Nephron progenitor cell (in vitro differentiated cells): ENCODE results near the gene PDCD1.
"Not testable (repeated sequence)": the region's sequence is repeated elsewhere in the genome, so short reads cannot be mapped to it uniquely, and the experiment has no call there.

Experiments used
- DNase-seq: peaks from one replicate; pipeline ENCODE4 v3.0.0; 2021
- H3K27ac Mint-ChIP-seq: 2 replicates; pipeline ENCODE4 v1.8.0; 2021; ENCODE audit warnings: mild to moderate bottlenecking, moderate library complexity, mixed read lengths
- H3K27me3 Mint-ChIP-seq: 2 replicates; pipeline ENCODE4 v1.8.0; 2021; ENCODE audit warnings: mild to moderate bottlenecking, low read depth, mixed read lengths; ENCODE audit not compliant: poor library complexity
- H3K36me3 Mint-ChIP-seq: 2 replicates; pipeline ENCODE4 v1.8.0; 2021; ENCODE audit warnings: low read depth, mixed read lengths
- H3K4me1 Mint-ChIP-seq: 2 replicates; pipeline ENCODE4 v1.8.0; 2021; ENCODE audit warnings: mixed read lengths
- H3K4me3 Mint-ChIP-seq: 2 replicates; pipeline ENCODE4 v1.8.0; 2021; ENCODE audit warnings: mild to moderate bottlenecking, moderate library complexity, mixed read lengths
- H3K9me3 Mint-ChIP-seq: 2 replicates; pipeline ENCODE4 v1.8.0; 2021; ENCODE audit warnings: mild to moderate bottlenecking, moderate library complexity, mixed read lengths
- TF ChIP-seq, protein P1 (sequence below): fragments of 200-600 bp; sonication (generic); IDR thresholded peaks from 2 replicates; pipeline ENCODE4 v1.5.0; 2021; ENCODE audit warnings: antibody characterized with exemption

Gene PDCD1

GRCh38 chr2:241804326-241805229 lies 54.1 kb downstream of the PDCD1 start:
- peaks cover 2% of the 10 kb centered on the region for H3K27me3 Mint-ChIP-seq
- TF ChIP-seq, protein P1, sequence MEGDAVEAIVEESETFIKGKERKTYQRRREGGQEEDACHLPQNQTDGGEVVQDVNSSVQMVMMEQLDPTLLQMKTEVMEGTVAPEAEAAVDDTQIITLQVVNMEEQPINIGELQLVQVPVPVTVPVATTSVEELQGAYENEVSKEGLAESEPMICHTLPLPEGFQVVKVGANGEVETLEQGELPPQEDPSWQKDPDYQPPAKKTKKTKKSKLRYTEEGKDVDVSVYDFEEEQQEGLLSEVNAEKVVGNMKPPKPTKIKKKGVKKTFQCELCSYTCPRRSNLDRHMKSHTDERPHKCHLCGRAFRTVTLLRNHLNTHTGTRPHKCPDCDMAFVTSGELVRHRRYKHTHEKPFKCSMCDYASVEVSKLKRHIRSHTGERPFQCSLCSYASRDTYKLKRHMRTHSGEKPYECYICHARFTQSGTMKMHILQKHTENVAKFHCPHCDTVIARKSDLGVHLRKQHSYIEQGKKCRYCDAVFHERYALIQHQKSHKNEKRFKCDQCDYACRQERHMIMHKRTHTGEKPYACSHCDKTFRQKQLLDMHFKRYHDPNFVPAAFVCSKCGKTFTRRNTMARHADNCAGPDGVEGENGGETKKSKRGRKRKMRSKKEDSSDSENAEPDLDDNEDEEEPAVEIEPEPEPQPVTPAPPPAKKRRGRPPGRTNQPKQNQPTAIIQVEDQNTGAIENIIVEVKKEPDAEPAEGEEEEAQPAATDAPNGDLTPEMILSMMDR = no peak
- no peaks in the 10 kb centered on the region for H3K9me3 Mint-ChIP-seq
- H3K4me1 Mint-ChIP-seq = peaks cover 52% of the 10 kb centered on the region
- no peaks in the 10 kb centered on the region for H3K36me3 Mint-ChIP-seq
- H3K4me3 Mint-ChIP-seq = no peak overlapping the region
- peak; percentile 34 for DNase-seq
- no peak overlapping the region for H3K27ac Mint-ChIP-seq

DNA sequence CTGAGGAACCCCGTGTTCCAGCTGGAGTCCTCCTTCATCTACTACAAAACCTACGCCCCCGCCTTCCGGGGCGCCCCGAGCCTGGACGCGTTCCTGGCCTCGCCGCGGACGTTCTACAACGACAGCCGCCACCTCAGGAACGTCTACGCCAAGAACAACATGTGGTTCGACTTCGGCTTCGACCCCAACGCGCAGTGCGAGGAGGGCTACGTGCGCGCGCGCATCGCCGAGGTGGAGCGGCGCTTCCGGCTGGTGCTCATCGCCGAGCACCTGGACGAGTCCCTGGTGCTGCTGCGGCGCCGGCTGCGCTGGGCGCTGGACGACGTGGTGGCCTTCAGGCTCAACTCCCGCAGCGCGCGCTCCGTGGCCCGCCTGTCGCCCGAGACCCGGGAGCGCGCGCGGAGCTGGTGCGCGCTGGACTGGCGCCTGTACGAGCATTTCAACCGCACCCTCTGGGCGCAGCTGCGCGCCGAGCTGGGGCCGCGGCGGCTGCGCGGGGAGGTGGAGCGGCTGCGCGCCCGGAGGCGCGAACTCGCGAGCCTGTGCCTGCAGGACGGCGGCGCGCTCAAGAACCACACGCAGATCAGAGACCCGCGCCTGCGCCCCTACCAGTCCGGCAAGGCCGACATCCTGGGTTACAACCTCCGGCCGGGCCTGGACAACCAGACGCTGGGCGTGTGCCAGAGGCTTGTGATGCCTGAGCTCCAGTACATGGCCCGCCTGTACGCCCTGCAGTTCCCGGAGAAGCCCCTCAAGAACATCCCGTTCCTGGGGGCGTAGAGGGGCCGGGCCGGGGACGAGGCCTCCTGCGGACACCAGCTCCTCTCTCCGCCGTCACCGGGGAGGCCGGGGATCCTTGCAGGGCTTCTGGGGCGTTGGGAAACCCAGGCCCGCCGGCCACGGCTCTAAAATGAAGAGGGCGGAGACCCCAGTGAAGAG lies 55.0 kb downstream of the PDCD1 start:
- Mint-ChIP-seq H3K4me3 (no peak overlapping the region), H3K36me3 (no peaks in the 10 kb centered on the region), H3K4me1 (peaks cover 42% of the 10 kb centered on the region), H3K9me3 (no peaks in the 10 kb centered on the region), H3K27me3 (no peaks in the 10 kb centered on the region), H3K27ac (no peak overlapping the region)
- TF ChIP-seq, protein P1 = no peak
- DNase-seq = peak; percentile 13

GRCh38 chr2:241802421-241803318 lies 56.0 kb downstream of the PDCD1 start:
- TF ChIP-seq, protein P1 = no peak
- peaks cover 41% of the 10 kb centered on the region for H3K4me1 Mint-ChIP-seq
- H3K9me3 Mint-ChIP-seq = no peaks in the 10 kb centered on the region
- no peaks in the 10 kb centered on the region for H3K36me3 Mint-ChIP-seq
- peak; percentile 3 for DNase-seq
- no peak overlapping the region for H3K27ac Mint-ChIP-seq
- H3K4me3 Mint-ChIP-seq = peak overlapping the region; percentile 50
- no peaks in the 10 kb centered on the region for H3K27me3 Mint-ChIP-seq

DNA sequence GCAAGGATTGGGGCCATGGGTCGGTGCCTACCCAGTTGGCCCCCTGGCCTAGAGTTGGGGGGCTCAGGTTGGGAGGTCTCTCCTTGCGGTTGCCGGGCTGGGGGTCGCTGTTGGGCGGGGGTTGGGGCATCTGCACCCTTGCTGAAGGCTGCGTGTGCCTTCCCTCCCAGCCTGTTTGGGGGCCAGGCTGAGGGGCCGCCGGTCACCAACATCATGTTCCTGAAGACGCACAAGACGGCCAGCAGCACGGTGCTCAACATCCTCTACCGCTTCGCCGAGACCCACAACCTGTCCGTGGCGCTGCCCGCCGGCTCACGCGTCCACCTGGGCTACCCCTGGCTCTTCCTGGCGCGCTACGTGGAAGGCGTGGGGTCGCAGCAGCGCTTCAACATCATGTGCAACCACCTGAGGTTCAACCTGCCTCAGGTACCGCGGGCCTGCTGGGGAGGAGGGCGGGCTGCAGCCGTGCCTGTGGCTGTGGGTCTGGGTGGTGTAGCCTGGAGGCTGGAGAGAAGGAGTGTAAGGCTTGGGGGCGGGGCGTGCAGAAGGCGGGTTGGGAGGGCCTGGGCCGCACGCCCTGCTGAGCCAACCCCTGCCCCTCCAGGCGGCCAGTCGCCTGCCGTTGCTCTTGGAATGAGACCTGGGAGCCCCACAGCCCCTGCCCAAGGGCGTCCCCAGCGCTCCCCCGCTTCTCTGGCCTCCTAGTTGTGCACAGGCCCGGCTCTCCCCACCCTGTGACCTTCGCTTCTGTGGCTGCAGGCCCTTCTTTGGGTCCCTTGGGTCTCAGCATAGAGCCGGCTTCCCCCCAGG lies 56.9 kb downstream of the PDCD1 start:
- Mint-ChIP-seq H3K4me3 (no peak overlapping the region), H3K9me3 (no peaks in the 10 kb centered on the region), H3K36me3 (no peaks in the 10 kb centered on the region), H3K27me3 (no peaks in the 10 kb centered on the region), H3K4me1 (peaks cover 49% of the 10 kb centered on the region), H3K27ac (no peak overlapping the region)
- TF ChIP-seq, protein P1 = no peak
- DNase-seq = peak; percentile 69

GRCh38 chr2:241800198-241800903 lies 58.3 kb downstream of the PDCD1 start:
- H3K27me3 Mint-ChIP-seq, H3K27ac Mint-ChIP-seq, H3K9me3 Mint-ChIP-seq, H3K4me3 Mint-ChIP-seq, H3K36me3 Mint-ChIP-seq, DNase-seq: not testable (repeated sequence)
- peaks cover 58% of the 10 kb centered on the region for H3K4me1 Mint-ChIP-seq
